Measurements from ENCODE around the gene IPO7. TPM values are rescaled to one million over a fixed set of nuclear protein-coding genes. Genes with fewer than 3 reads are reported as not detected.
A peak's percentile ranks its signal among the peaks of the same experiment; 100 is the strongest.
"Not testable (repeated sequence)": the region's sequence is repeated elsewhere in the genome, so short reads cannot be mapped to it uniquely, and the experiment has no call there.

The IPO7 gene
- 31.0 and 49.2 TPM in 2 replicates for total RNA-seq (2014; rRNA removed; shearing (Covaris generic))

DNA sequence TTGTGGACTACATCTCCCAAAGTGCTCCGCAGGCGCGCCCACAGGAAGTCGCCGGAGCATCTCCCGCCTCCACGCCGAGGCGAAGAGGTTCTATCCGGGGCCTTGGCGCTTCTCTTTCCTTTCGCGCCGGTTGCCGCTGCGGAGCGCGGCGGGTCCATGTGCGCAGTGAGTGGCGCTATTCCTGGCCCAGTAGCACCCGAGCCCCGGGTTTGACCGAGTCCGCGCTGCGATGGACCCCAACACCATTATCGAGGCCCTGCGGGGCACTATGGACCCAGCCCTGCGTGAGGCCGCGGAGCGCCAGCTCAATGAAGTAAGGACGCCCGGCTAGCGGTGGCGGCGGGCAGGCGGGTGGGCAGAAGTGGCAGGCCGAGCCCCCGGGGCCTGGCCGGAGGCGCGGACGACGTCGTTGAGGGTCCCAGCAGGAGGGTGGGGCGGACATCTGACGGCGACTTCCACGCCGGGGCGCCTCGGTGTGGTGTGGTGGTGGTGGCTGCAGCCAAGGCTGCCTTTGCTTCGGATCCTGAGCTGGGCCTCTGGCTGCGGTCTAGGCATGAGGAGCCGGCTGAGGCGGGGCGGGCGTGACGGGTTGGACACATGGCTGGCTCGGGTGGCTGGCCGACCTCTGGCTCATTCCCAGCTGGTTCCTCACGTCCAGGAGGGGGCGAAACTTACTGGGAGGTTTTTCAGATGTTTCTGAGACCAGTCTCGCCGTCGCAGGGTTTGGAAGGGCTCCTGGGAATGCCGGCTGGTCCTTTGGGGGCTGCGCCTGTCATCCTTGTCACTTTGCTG is at the start of gene IPO7:
TSS of gene IPO7 (plus strand) at position 118 of the 792 bp plus-strand sequence. CDS start at position 230, 112 bp downstream.
- Histone ChIP-seq H3K4me1 (replicated peaks) (peaks cover 5% of the 10 kb centered on the region; the same call in 1 of the 2 replicates), H3K9me3 (replicated peaks) (no peaks in the 10 kb centered on the region), H3K27ac (peak within 1 kb of the TSS; percentile 82), H3K4me3 (peak within 1 kb of the TSS; percentile 70), H3K27me3 (replicated peaks) (no peaks in the 10 kb centered on the region), H3K36me3 (peaks cover 26% of the 10 kb centered on the region)
- peak; percentile 70 to 85 for DNase-seq (ENCODE audit: low read depth in 1 of 2, low spot score in 2 of 2)

DNA sequence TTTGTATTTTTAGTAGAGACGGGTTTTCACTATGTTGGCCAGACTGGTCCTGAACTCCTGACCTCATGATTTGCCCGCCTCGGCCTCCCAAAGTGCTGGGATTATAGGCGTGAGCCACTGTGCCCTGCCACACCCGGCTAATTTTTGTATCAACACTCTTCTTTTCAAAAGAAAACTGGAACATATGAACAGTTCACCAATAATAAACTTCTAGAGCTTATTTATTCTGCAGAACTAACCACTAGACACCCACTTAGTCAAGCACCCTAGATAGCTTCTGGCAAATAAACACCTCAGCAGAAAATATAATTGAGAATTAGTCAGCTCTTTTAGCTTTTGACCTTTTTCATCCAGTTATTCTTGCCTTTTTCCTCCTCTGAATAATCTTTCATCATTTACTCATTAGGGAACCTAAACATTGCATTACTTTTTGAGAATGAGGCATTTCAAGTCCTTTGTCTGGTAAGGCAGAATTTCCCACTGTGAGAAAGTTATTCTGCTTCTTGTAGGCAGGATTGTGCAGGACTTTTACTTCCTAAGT is 42.7 kb upstream of the IPO7 start:
- DNase-seq (ENCODE audit: low read depth in 1 of 2, low spot score in 2 of 2), result peak in 1 of 2 experiments; percentile 18
- no peak overlapping the region for H3K27ac ChIP-seq
- H3K9me3 ChIP-seq (replicated peaks), result no peaks in the 10 kb centered on the region
- H3K4me1 ChIP-seq (replicated peaks), result no peaks in the 10 kb centered on the region
- no peaks in the 10 kb centered on the region for H3K36me3 ChIP-seq
- no peak overlapping the region for H3K4me3 ChIP-seq
- H3K27me3 ChIP-seq (replicated peaks), result no peaks in the 10 kb centered on the region

DNA sequence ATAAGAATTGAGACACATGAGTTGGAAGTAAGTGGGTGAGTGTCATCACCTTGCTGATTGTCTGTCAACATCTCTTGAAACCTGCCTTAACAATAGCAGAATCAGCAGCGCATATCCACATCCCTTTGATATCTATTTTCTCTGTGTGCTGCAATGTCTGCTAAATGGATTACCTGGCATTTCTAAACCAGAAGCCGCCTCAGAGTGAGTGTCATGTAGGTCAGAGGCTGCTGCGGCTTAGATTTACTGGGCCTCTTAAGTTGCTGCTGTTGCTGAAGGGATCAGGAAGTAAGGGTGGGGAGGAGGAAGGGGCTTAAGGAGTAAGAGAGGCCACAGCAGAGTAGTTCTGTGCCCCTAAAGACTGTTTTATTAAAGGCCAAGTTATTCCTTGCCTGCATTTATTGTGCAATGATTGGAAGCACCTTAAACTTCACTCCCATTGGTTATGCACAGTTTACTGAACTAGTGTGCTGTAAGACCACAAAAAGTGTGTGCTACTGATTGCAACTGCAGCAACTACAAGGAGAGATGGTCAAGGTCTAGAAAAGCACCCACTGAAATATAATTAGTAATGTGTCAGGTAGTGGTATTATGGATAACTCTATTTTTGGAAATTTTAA is 40.3 kb upstream of the IPO7 start:
- H3K36me3 ChIP-seq, result no peaks in the 10 kb centered on the region
- no peak overlapping the region for H3K27ac ChIP-seq
- no peak for DNase-seq (ENCODE audit: low read depth in 1 of 2, low spot score in 2 of 2)
- no peaks in the 10 kb centered on the region for H3K9me3 ChIP-seq (replicated peaks)
- H3K27me3 ChIP-seq (replicated peaks), result no peaks in the 10 kb centered on the region
- no peak overlapping the region for H3K4me3 ChIP-seq
- H3K4me1 ChIP-seq (replicated peaks), result no peaks in the 10 kb centered on the region

DNA sequence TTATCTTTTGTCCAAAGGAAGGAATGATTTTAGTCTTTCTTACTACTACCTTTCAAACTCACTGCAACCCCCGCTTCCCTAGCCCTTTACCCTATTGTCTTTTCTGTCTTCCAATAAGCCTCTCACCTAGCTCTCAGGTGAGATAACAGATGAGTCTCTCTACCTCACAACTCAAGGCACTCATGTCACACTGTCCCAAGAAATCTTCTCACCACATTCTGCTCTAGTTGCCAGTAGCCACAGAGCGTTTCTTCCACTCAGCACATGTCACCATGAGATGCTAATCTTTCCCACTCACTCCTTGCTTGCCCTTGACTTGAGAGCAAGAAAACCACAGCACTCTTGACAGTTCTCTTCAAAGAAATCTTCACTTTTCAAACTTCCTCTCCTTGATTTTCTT is 37.4 kb upstream of the IPO7 start:
- no peak for DNase-seq (ENCODE audit: low read depth in 1 of 2, low spot score in 2 of 2)
- no peaks in the 10 kb centered on the region for H3K9me3 ChIP-seq (replicated peaks)
- no peak overlapping the region for H3K4me3 ChIP-seq
- no peaks in the 10 kb centered on the region for H3K4me1 ChIP-seq (replicated peaks)
- H3K27ac ChIP-seq, result no peak overlapping the region
- no peaks in the 10 kb centered on the region for H3K27me3 ChIP-seq (replicated peaks)
- H3K36me3 ChIP-seq, result no peaks in the 10 kb centered on the region

DNA sequence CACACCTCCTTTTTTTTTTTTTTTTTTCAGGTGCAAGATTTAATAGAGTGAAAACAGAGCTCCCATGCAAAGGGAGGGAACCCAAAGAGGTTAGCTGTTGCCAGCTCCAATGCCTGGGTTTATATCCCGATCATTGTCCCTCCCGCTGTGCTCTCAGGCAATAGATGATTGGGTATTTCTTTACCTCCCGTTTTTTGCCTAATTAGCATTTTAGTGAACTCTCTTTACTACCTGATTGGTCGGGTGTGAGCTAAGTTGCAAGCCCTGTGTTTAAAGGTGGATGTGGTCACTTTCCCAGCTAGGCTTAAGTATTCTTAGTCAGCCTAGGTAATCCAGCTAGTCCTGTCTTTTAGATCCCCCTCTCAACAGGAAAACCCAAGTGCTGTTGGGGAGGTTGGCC is 36.7 kb upstream of the IPO7 start:
- not testable (repeated sequence) for H3K36me3 ChIP-seq; H3K4me1 ChIP-seq (replicated peaks); H3K9me3 ChIP-seq (replicated peaks); DNase-seq (ENCODE audit: low read depth in 1 of 2, low spot score in 2 of 2); H3K4me3 ChIP-seq; H3K27ac ChIP-seq; H3K27me3 ChIP-seq (replicated peaks)

DNA sequence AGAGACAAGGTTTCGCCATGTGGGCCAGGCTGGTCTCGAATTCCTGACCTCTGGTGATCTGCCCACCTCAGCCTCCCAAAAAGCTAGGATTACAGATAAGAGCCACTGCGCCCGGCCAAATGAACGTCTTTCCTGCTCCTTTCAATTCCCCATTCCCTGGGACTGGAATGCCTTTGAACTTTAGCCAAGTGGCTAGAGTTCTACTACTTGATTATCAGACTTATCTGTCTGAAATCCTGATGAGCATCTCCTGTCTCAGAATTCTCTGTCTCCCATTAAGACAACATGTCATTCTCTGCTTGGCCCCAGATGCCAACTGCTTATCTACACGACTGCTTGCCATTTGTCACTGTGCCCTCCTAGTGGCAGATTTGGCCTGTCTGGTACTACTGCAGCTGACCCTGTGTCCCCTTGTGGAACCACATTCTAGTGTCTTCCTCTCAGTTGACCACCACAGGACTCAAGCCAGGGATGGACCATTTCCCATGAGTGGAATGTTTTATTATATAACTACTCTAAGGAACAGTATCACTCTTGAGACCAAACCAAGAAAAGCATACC is 33.1 kb upstream of the IPO7 start:
- Histone ChIP-seq H3K27ac (no peak overlapping the region), H3K27me3 (replicated peaks) (no peaks in the 10 kb centered on the region), H3K36me3 (no peaks in the 10 kb centered on the region), H3K4me3 (no peak overlapping the region), H3K9me3 (replicated peaks) (no peaks in the 10 kb centered on the region), H3K4me1 (replicated peaks) (no peaks in the 10 kb centered on the region)
- DNase-seq (ENCODE audit: low read depth in 1 of 2, low spot score in 2 of 2), result no peak

DNA sequence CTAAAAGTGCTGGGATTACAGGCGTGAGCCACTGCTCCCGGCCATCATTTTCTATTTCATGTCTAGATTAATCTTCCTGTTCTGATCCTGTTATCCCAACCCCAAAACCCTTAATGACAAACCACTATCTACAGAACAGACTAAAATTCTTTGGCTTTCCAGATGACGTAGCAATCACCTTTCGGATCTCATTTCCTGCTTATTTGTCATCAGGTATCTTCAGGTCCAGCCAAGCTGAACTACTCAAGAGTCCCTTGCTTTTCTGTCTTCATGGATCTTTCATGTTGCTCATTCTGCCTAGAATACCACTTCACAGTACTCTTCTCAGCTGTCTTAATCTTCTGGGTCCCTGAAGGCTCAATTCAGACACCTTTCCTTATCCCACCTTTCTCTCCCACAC is 27.4 kb upstream of the IPO7 start:
- DNase-seq (ENCODE audit: low read depth in 1 of 2, low spot score in 2 of 2), result no peak
- Histone ChIP-seq H3K4me1 (replicated peaks) (no peaks in the 10 kb centered on the region), H3K27me3 (replicated peaks) (no peaks in the 10 kb centered on the region), H3K9me3 (replicated peaks) (no peaks in the 10 kb centered on the region), H3K36me3 (no peaks in the 10 kb centered on the region), H3K4me3 (no peak overlapping the region), H3K27ac (no peak overlapping the region)

DNA sequence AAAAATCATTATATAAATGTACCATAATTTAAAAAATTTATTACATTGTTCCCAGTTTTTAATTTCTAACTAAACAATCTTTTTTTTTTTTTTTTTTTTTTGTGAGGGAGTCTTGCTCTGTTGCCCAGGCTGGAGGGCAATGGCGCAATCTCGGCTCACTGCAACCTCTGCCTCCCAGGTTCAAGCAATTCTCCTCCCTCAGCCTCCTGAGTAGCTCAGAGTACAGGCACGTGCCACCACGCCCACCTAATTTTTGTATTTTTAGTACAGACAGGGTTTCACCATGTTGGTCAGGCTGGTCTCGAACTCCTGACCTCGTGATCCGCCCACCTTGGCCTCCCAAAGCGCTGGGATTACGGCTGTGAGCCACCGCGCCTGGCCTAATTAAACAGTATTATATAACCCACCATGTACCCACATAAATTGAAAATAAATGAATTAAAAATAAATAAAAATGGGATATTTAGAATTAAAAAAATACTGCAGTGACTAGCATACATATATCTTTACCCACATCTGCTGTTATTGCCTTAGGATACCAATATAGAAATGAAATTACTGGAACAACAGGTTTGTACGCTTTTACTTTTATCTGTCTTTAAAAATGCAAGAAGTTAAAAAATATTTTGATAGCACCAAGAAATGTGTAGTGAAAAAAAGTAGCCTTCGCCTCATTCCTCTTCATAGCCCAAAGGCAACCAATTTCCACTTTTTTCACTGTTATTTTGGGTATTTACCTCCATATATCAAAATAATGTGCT is 23.4 kb upstream of the IPO7 start:
- H3K36me3 ChIP-seq; H3K27me3 ChIP-seq (replicated peaks); DNase-seq (ENCODE audit: low read depth in 1 of 2, low spot score in 2 of 2); H3K9me3 ChIP-seq (replicated peaks); H3K4me3 ChIP-seq; H3K27ac ChIP-seq: not testable (repeated sequence)
- H3K4me1 ChIP-seq (replicated peaks), result peaks cover 25% of the 10 kb centered on the region

DNA sequence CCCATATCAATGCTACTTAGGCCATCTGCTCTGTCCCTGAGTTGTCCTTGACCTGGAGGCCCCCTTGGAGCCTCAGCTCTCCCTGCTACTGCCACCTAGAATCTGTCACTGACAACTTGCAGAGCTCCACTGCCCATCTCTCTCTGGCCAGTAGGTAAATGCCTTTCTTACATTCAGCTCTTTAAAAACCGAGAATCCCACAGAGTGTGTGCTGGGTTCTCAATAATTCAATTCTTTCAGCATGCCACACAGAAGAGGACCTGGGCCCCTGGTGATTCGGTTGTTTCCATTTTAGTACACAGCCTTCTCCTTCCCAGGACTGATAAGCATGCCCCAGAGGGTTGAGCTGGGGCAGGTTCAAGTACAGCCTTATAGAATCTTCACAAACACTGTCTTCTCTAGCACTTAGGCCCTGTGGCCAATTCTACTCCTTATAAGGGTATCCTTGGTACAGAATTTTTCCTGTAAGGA is 22.0 kb upstream of the IPO7 start:
- no peaks in the 10 kb centered on the region for H3K9me3 ChIP-seq (replicated peaks)
- no peak overlapping the region for H3K27ac ChIP-seq
- peaks cover 25% of the 10 kb centered on the region for H3K4me1 ChIP-seq (replicated peaks)
- no peaks in the 10 kb centered on the region for H3K36me3 ChIP-seq
- H3K27me3 ChIP-seq (replicated peaks), result no peaks in the 10 kb centered on the region
- no peak overlapping the region for H3K4me3 ChIP-seq
- no peak for DNase-seq (ENCODE audit: low read depth in 1 of 2, low spot score in 2 of 2)

DNA sequence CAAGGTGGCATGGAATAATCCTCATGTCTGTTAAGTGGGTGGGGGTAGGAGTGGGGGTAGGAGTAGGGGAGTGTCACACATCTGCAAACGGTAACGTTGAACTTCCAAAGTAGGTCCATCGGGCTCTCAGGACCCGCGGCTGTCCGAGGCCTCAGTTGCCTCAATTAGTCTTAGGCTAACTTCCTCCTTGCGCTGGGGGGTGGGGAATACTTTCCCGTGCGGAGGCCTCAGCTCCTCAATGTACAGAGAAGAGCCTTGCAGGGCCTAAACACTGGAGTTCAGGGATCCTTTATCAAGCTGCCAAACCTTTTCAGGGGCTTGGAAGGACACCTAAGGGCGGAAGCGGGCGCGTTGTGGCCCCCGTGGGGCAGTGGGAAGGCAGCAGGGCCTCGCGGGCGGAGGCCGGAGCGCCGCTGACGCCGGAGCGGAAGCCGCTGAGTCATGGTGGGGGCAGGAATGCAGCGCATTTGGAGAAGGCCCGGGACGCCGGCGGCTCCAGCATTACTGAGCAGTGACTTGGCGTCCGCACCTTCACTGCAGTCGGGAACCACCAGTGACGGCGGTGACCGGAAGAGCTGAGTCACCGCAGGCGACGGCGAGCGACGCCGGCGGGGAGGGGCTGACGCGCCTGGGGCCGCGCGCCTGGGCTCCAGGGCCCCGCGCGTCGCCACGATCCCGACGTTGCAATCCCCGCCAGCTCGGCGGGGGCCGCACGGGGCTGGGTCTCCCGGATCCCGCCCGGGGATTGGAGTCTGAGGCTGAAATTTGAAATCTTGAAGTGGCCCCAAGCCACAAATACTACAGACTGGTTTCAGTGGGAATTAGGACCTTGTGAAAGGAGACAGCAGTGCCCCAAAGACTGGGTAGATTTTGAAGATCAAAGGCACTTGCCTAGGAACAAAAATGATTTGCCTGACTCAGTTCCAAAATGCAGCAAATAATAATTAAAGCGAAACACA is 20.2 kb upstream of the IPO7 start:
- Histone ChIP-seq H3K27ac (peak overlapping the region; percentile 99), H3K9me3 (replicated peaks) (no peaks in the 10 kb centered on the region), H3K27me3 (replicated peaks) (no peaks in the 10 kb centered on the region), H3K4me1 (replicated peaks) (peaks cover 25% of the 10 kb centered on the region), H3K36me3 (no peaks in the 10 kb centered on the region), H3K4me3 (peak overlapping the region; percentile 11)
- peak; percentile 91 to 95 for DNase-seq (ENCODE audit: low read depth in 1 of 2, low spot score in 2 of 2)

DNA sequence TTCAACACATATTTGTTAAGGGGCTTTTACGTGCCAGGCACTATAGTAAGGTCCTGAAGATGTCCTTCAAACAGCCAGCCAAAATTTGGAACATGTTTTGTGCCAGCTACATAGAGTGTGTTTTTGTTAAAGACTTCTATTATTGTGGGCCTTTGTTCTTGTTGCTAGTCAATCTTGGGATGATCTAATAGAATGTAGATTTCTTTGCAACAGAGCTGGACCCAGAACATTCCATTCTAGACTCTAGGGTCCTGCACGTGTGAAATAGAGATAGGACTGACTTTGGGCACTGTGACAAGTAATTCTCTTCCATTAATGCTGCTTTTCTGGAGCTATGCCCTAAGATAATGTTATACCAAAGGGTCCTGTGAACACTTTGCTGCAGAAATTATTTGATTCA is 16.9 kb upstream of the IPO7 start:
- H3K4me1 ChIP-seq (replicated peaks), result peaks cover 22% of the 10 kb centered on the region
- H3K27ac ChIP-seq, result no peak overlapping the region
- no peaks in the 10 kb centered on the region for H3K36me3 ChIP-seq
- H3K9me3 ChIP-seq (replicated peaks), result no peaks in the 10 kb centered on the region
- no peak for DNase-seq (ENCODE audit: low read depth in 1 of 2, low spot score in 2 of 2)
- H3K4me3 ChIP-seq, result no peak overlapping the region
- no peaks in the 10 kb centered on the region for H3K27me3 ChIP-seq (replicated peaks)

DNA sequence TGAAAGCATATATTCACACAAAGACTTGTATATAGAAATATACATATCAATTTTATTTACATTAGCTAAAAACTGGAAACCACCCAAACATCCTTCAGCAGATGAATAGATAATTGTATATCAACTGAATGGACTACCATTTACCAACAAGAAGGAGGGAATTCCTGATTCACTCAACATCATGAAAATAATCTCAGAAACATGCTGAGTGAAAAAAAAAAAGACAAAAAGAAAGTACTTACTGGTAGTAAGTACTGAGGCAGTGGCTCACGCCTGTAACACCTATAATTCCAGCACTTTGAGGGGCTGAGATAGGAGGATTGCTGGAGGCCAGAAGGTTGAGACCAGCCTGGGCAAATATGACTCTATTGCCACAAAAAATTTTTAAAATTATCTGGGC is 7.4 kb upstream of the IPO7 start:
- Histone ChIP-seq H3K4me3 (no peak overlapping the region), H3K4me1 (replicated peaks) (no peaks in the 10 kb centered on the region), H3K27ac (no peak overlapping the region), H3K36me3 (no peaks in the 10 kb centered on the region), H3K9me3 (replicated peaks) (no peaks in the 10 kb centered on the region), H3K27me3 (replicated peaks) (no peaks in the 10 kb centered on the region)
- no peak for DNase-seq (ENCODE audit: low read depth in 1 of 2, low spot score in 2 of 2)

DNA sequence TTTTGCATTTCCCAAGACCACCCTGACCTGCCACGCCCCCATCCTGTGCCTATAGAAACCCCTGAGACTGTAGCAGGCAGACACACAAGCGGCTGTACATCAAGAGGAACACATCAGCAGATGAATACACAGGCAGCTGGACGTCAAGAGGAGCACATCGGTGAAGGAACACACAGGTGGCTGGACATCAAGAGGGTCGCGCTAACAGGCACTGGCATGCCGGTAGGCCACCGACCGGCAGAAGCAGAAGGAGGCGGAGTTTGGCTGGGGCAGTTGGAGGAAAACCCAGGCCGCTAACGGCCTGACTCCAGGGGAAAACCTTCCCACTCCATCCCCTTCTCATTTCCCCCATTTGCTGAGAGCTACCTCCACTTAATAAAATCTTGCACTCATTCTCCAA is 5.4 kb upstream of the IPO7 start:
- Histone ChIP-seq H3K9me3 (replicated peaks) (no peaks in the 10 kb centered on the region), H3K27ac (no peak overlapping the region), H3K4me3 (no peak overlapping the region), H3K27me3 (replicated peaks) (no peaks in the 10 kb centered on the region), H3K4me1 (replicated peaks) (no peaks in the 10 kb centered on the region), H3K36me3 (no peaks in the 10 kb centered on the region)
- DNase-seq (ENCODE audit: low read depth in 1 of 2, low spot score in 2 of 2), result no peak
